HL-60 (cell line): Measurements from ENCODE around the gene KRT14.
"Not testable (repeated sequence)": the region's sequence is repeated elsewhere in the genome, so short reads cannot be mapped to it uniquely, and the experiment has no call there.

Experiments used
- DNase-seq, 2 experiments: peaks; one replicate each; pipeline ENCODE4 v3.0.0-alpha.2; 2010 to 2020; ENCODE audit warnings: low read depth in 1 of 2, low spot score in 1 of 2
- H3K27ac ChIP-seq: fragments of 250-450 bp; sonication (Bioruptor Pico); replicated peaks from 2 replicates; pipeline ENCODE4 v1.5.1; 2020; ENCODE audit warnings: mild to moderate bottlenecking, moderate library complexity
- H3K27me3 ChIP-seq: fragments of 250-450 bp; sonication (Bioruptor Pico); 2 replicates; pipeline ENCODE4 v1.5.1; 2021; ENCODE audit warnings: mild to moderate bottlenecking, moderate library complexity; ENCODE audit not compliant: insufficient read depth, poor library complexity, severe bottlenecking
- H3K4me3 ChIP-seq: replicated peaks from 2 replicates; pipeline ENCODE4 v1.5.1; 2011; ENCODE audit warnings: mild to moderate bottlenecking, control low read depth, low read length; ENCODE audit not compliant: insufficient read depth
- CTCF ChIP-seq: IDR thresholded peaks from one replicate; pipeline ENCODE4 v1.5.1; 2011; ENCODE audit warnings: low read length, control low read depth, inconsistent platforms; ENCODE audit not compliant: insufficient read depth
- GABPA ChIP-seq: IDR thresholded peaks from 2 replicates; pipeline ENCODE4 v1.6.1; 2012; ENCODE audit warnings: low read depth
- POLR2AphosphoS5 ChIP-seq: IDR thresholded peaks from 2 replicates; pipeline ENCODE4 v1.6.1; 2012; ENCODE audit warnings: low read depth
- REST ChIP-seq: IDR thresholded peaks from 2 replicates; pipeline ENCODE4 v1.6.1; 2012; ENCODE audit warnings: low read depth; ENCODE audit not compliant: insufficient replicate concordance
- SPI1 ChIP-seq: IDR thresholded peaks from 2 replicates; pipeline ENCODE4 v1.6.1; 2012; ENCODE audit warnings: low read depth, mild to moderate bottlenecking, borderline replicate concordance

The KRT14 gene

GRCh38 chr17:41545829-41546410, 40.8 kb downstream of the KRT14 start:
- H3K27me3 ChIP-seq = no peaks in the 10 kb centered on the region
- TF ChIP-seq SPI1 (no peak), CTCF (no peak), POLR2AphosphoS5 (no peak), GABPA (no peak), REST (no peak)
- no peak overlapping the region for H3K27ac ChIP-seq
- no peak for DNase-seq
- H3K4me3 ChIP-seq = no peak overlapping the region

- Histone ChIP-seq H3K27ac (no peak overlapping the region), H3K4me3 (no peak overlapping the region), H3K27me3 (no peaks in the 10 kb centered on the region)
- TF ChIP-seq REST (no peak), GABPA (no peak), CTCF (no peak), SPI1 (no peak), POLR2AphosphoS5 (no peak)
- DNase-seq = no peak
Measured at GRCh38 chr17:41544935-41545334, 41.8 kb downstream of the KRT14 start.

GRCh38 chr17:41544491-41544892, 42.2 kb downstream of the KRT14 start:
- TF ChIP-seq GABPA = no peak
- TF ChIP-seq POLR2AphosphoS5 = no peak
- TF ChIP-seq REST = no peak
- no peak for TF ChIP-seq CTCF
- TF ChIP-seq SPI1 = no peak
- no peak for DNase-seq
- no peak overlapping the region for H3K4me3 ChIP-seq
- no peaks in the 10 kb centered on the region for H3K27me3 ChIP-seq
- H3K27ac ChIP-seq = no peak overlapping the region

- not testable (repeated sequence) for H3K27me3 ChIP-seq, H3K27ac ChIP-seq, DNase-seq, H3K4me3 ChIP-seq
Measured at GRCh38 chr17:41542786-41543185, 43.9 kb downstream of the KRT14 start.
